GM12878 (cell line): ENCODE measurements around the gene RALB. TPM values are rescaled to one million over a fixed set of nuclear protein-coding genes. Genes with fewer than 3 reads are reported as not detected.

Source experiments
- ATAC-seq: fragments of 200-7000 bp; cut with Tn5 transposase; 3 replicates; pipeline ENCODE4 v1.9.1; 2020; ENCODE audit warnings: mild to moderate bottlenecking, moderate library complexity
- BruUV-seq: library from RNA; stranded (reverse); fragments of 400-500 nt; replicated peaks from 2 replicates; lab custom pipeline; 2021; lab: Mats Ljungman, UMichigan
- CTCF ChIA-PET: fragments of 300-600 bp; sonication (Branson Sonifier 250); formaldehyde crosslinking; extraction: SDS; loops from one replicate; lab custom pipeline; 2021; ENCODE audit warnings: inconsistent platforms; lab: Yijun Ruan, JAX
- POLR2A ChIA-PET: fragments of 350-600 bp; formaldehyde crosslinking; extraction: SDS; loops from one replicate; lab custom pipeline; 2021; ENCODE audit warnings: inconsistent platforms; lab: Charles Lee
- RAD21 ChIA-PET: fragments of 300-600 bp; sonication (Branson Sonifier 250); formaldehyde crosslinking; loops from one replicate; lab custom pipeline; 2023; ENCODE audit warnings: antibody characterized with exemption; ENCODE audit not compliant: unreplicated experiment; lab: Charles Lee
- SMC1A ChIA-PET: fragments of 300-600 bp; sonication (Branson Sonifier 250); formaldehyde crosslinking; loops from one replicate; lab custom pipeline; 2023; ENCODE audit not compliant: unreplicated experiment, uncharacterized antibody; lab: Charles Lee
- DNase-seq: peaks from one replicate; pipeline ENCODE4 v3.0.0-alpha.2; 2011; ENCODE audit warnings: low read depth, low spot score
- FAIRE-seq: peaks from 3 replicates; lab custom pipeline; 2011; peaks lifted over from hg19 to GRCh38; lab: Jason Lieb, UNC
- H2AFZ ChIP-seq: 2 replicates; pipeline ENCODE4 v1.6.0; 2011; ENCODE audit warnings: low read depth, low read length, control low read depth; ENCODE audit not compliant: control insufficient read depth
- H3K27ac ChIP-seq: 2 replicates; pipeline ENCODE4 v1.5.1; 2011; ENCODE audit warnings: control low read depth; ENCODE audit not compliant: control insufficient read depth, insufficient read depth
- H3K27me3 ChIP-seq, 2 experiments: replicated peaks in 1 of 2; 2 replicates each; pipeline versions ENCODE4 v1.6.0 to v1.6.1; 2011; ENCODE audit warnings: low read length in 1 of 2; ENCODE audit not compliant: control insufficient read depth in 2 of 2, insufficient read depth in 2 of 2
- H3K36me3 ChIP-seq, 2 experiments: 2 replicates each; pipeline ENCODE4 v1.5.1; 2011; ENCODE audit warnings: low read length in 1 of 2; ENCODE audit not compliant: control insufficient read depth in 2 of 2, insufficient read depth in 2 of 2
- H3K4me1 ChIP-seq: 2 replicates; pipeline ENCODE4 v1.6.1; 2011; ENCODE audit warnings: mild to moderate bottlenecking, low read length, moderate library complexity, mixed read lengths; ENCODE audit not compliant: control insufficient read depth, insufficient read depth
- H3K4me2 ChIP-seq: 2 replicates; pipeline ENCODE4 v1.6.0; 2011; ENCODE audit warnings: control low read depth; ENCODE audit not compliant: control insufficient read depth, insufficient read depth
- H3K4me3 ChIP-seq: fragments of 200-600 bp; sonication (generic); 2 replicates; pipeline ENCODE4 v1.5.1; 2016
- H3K79me2 ChIP-seq: 2 replicates; pipeline ENCODE4 v1.6.0; 2011; ENCODE audit warnings: low read length; ENCODE audit not compliant: control insufficient read depth, insufficient read depth
- H3K9ac ChIP-seq: 2 replicates; pipeline ENCODE4 v1.8.0; 2011; ENCODE audit warnings: low read length, control low read depth, mixed read lengths; ENCODE audit not compliant: control insufficient read depth, insufficient read depth
- H3K9me3 ChIP-seq: replicated peaks from 3 replicates; pipeline ENCODE4 v1.5.1; 2011; ENCODE audit warnings: mild to moderate bottlenecking, low read length; ENCODE audit not compliant: control insufficient read depth, insufficient read depth
- H4K20me1 ChIP-seq: 2 replicates; pipeline ENCODE4 v1.6.0; 2011; ENCODE audit not compliant: control insufficient read depth, insufficient read depth
- BCLAF1 ChIP-seq: fragments of 450-650 bp; IDR thresholded peaks from 2 replicates; pipeline ENCODE4 v1.6.1; 2017; ENCODE audit warnings: antibody characterized with exemption, mild to moderate bottlenecking, moderate library complexity
- CHD1 ChIP-seq: IDR thresholded peaks from 2 replicates; pipeline ENCODE4 v1.6.1; 2012; ENCODE audit warnings: low read depth, low read length, improper control_type of control experiment
- CUX1 ChIP-seq: IDR thresholded peaks from 2 replicates; pipeline ENCODE4 v1.6.1; 2012; ENCODE audit warnings: improper control_type of control experiment, low read depth, low read length; ENCODE audit not compliant: insufficient replicate concordance
- HDAC2 ChIP-seq: fragments of 200-600 bp; sonication (generic); IDR thresholded peaks from 2 replicates; pipeline ENCODE4 v1.6.1; 2017
- LARP7 ChIP-seq: fragments of 450-650 bp; IDR thresholded peaks from 2 replicates; pipeline ENCODE4 v1.6.1; 2017; ENCODE audit warnings: mild to moderate bottlenecking
- NFIC ChIP-seq: IDR thresholded peaks from 2 replicates; pipeline ENCODE4 v1.6.1; 2012; ENCODE audit warnings: low read depth, mild to moderate bottlenecking, inconsistent platforms, low read length, moderate library complexity
- NKRF ChIP-seq: fragments of 450-650 bp; conservative IDR thresholded peaks from 2 replicates; pipeline ENCODE4 v1.6.1; 2017; ENCODE audit warnings: mild to moderate bottlenecking, moderate library complexity
- SRF ChIP-seq, 2 experiments: IDR thresholded peaks; 2 replicates each; pipeline ENCODE4 v1.6.1; 2011; ENCODE audit warnings: low read depth in 2 of 2, low read length in 2 of 2, mild to moderate bottlenecking in 1 of 2, moderate library complexity in 1 of 2
- TCF7 ChIP-seq: IDR thresholded peaks from 2 replicates; pipeline ENCODE4 v1.6.1; 2014; ENCODE audit warnings: antibody characterized with exemption, borderline replicate concordance
- ZNF217 ChIP-seq: fragments of 450-650 bp; IDR thresholded peaks from 2 replicates; pipeline ENCODE4 v1.6.1; 2017; ENCODE audit warnings: antibody characterized with exemption, mild to moderate bottlenecking
- WGBS: methylation state at CpG from one replicate; pipeline ENCODE4 v1.1.6; 2016; ENCODE audit warnings: low lambda C conversion rate; ENCODE audit not compliant: insufficient replicate concordance, insufficient coverage; ENCODE audit errors: missing lambda C conversion rate; 5-methylcytosine and 5-hydroxymethylcytosine counted together
- in situ Hi-C: fragments of 300-500 bp; cut with MboI; formaldehyde crosslinking; loops from 9 replicates; pipeline ENCODE4 v1.14.3; 2018; ENCODE audit warnings: mixed read lengths
- intact Hi-C: fragments of 100-400 bp; cut with micrococcal nuclease; formaldehyde crosslinking; loops from one replicate; pipeline ENCODE4 v1.14.2; 2022; ENCODE audit not compliant: unreplicated experiment
- polyA plus RNA-seq, 11 experiments: library from polyadenylated mRNA; depleted of rRNA in 4 of 11; unstranded in 6 of 11; stranded (reverse) in 5 of 11; fragments of >200 nt; fragmentation: Nextera tagmentation in 4 of 11; fragmentation: Illumina TruSeq in 1 of 11; extraction: Ambion mirVana in 4 of 11; extraction: Trizol in 1 of 11; gene quantifications; 1 replicate in 1 of 11; 2 replicates in 10 of 11; pipeline versions ENCODE4 v1.2.1 to v1.2.3, GENCODE V29; 2011 to 2016; ENCODE audit warnings: inconsistent platforms in 2 of 11, missing spikeins in 2 of 11, low read depth in 1 of 11
- total RNA-seq, 4 experiments: library from RNA; depleted of rRNA in 3 of 4; stranded (reverse); fragments of >200 nt in 3 of 4; fragmentation: Illumina TruSeq in 1 of 4; extraction: Trizol in 1 of 4; gene quantifications; 2 replicates each; pipeline versions ENCODE4 v1.2.1 to v1.2.3, GENCODE V29; 2013 to 2021

RALB gene
- total and polyA plus RNA-seq, 10 of the 15 experiments (the other 5 are each of a cell fraction or from before 2014, with no cell fraction given), result 8.3 to 54.0 (median 24.2) TPM

GRCh38 chr2:120221616-120222015 lies 31.0 kb upstream of the RALB start:
- Histone ChIP-seq H4K20me1 (no peaks in the 10 kb centered on the region), H3K36me3 (no peaks in the 10 kb centered on the region; a peak in 1 of 4 replicates), H3K27ac (no peak overlapping the region), H3K27me3 (no peaks in the 10 kb centered on the region), H3K79me2 (peaks cover 18% of the 10 kb centered on the region), H3K4me1 (peaks cover 22% of the 10 kb centered on the region), H3K4me2 (peak overlapping the region; percentile 61), H3K9ac (no peak overlapping the region), H2AFZ (no peak overlapping the region), H3K9me3 (no peaks in the 10 kb centered on the region), H3K4me3 (peak overlapping the region; percentile 81)
- BruUV-seq, result no TSS peak
- POLR2A ChIA-PET, result interaction anchor here (1.9 kb wide), 1 partner anchor 10 kb away, joined by 17 read pairs; no protein-coding TSS in a partner anchor
- 95% methylated on average over 8 of the region's 8 CpGs for WGBS
- ATAC-seq, result no peak
- intact Hi-C loops (loop anchor here (2.0 kb wide), 1 partner anchor 89 kb away; no protein-coding TSS in a partner anchor), in situ Hi-C loops (loop anchor here (25.0 kb wide), 1 partner anchor 466 kb away; no protein-coding TSS in a partner anchor)
- SMC1A ChIA-PET, result interaction anchor here (0.9 to 1.9 kb wide), 3 partner anchors 10 to 791 kb away, joined by 3 to 9 read pairs (median 3); no protein-coding TSS in a partner anchor
- RAD21 ChIA-PET, result interaction anchor here (1.1 to 1.9 kb wide), 2 partner anchors 31 to 92 kb away, joined by 3 to 9 read pairs; partner anchors contain the start of gene RALB
- FAIRE-seq, result no peak
- DNase-seq, result no peak
- CTCF ChIA-PET, result interaction anchor here (2.7 to 3.5 kb wide), 2 partner anchors 45 to 91 kb away, joined by 13 read pairs; no protein-coding TSS in a partner anchor
- TF ChIP-seq ZNF217 (no peak), NKRF (no peak), NFIC (no peak), LARP7 (no peak), TCF7 (no peak), CHD1 (no peak), BCLAF1 (no peak), CUX1 (no peak), HDAC2 (no peak), SRF (IDR thresholded peaks at IDR 0.05; ENCODE audit: low read depth in 2 of 2, low read length in 2 of 2) (no peak)
